GM10847 (cell line): ENCODE measurements around the gene B4GALNT3.

Experiments
- POLR2A ChIP-seq: IDR thresholded peaks from 2 replicates; pipeline ENCODE4 v1.6.1; 2011; ENCODE audit not compliant: insufficient read length; ENCODE audit errors: extremely low read depth

B4GALNT3 gene

GRCh38 chr12:462936-463705 is 3.4 kb downstream of the B4GALNT3 start:
- TF ChIP-seq POLR2A: no peak

GRCh38 chr12:464484-465267 is 4.9 kb downstream of the B4GALNT3 start:
- no peak for TF ChIP-seq POLR2A

- TF ChIP-seq POLR2A: no peak
Observed at GRCh38 chr12:466039-466438, 6.3 kb downstream of the B4GALNT3 start.

GRCh38 chr12:466762-467161 is 7.0 kb downstream of the B4GALNT3 start:
- no peak for TF ChIP-seq POLR2A

GRCh38 chr12:467591-467990 is 7.9 kb downstream of the B4GALNT3 start:
- no peak for TF ChIP-seq POLR2A

- no peak for TF ChIP-seq POLR2A
Observed at GRCh38 chr12:468671-469389, 9.1 kb downstream of the B4GALNT3 start.

- no peak for TF ChIP-seq POLR2A
Observed at GRCh38 chr12:470133-470532, 10.4 kb downstream of the B4GALNT3 start.

- TF ChIP-seq POLR2A: no peak
Observed at GRCh38 chr12:473198-473597, 13.5 kb downstream of the B4GALNT3 start.

- TF ChIP-seq POLR2A: no peak
Observed at GRCh38 chr12:473863-474577, 14.3 kb downstream of the B4GALNT3 start.

- TF ChIP-seq POLR2A: no peak
Observed at GRCh38 chr12:475286-475685, 15.5 kb downstream of the B4GALNT3 start.

- no peak for TF ChIP-seq POLR2A
Observed at GRCh38 chr12:479161-479560, 19.4 kb downstream of the B4GALNT3 start.

GRCh38 chr12:480831-481816 is 21.4 kb downstream of the B4GALNT3 start:
- no peak for TF ChIP-seq POLR2A

- no peak for TF ChIP-seq POLR2A
Observed at GRCh38 chr12:482061-482460, 22.3 kb downstream of the B4GALNT3 start.

GRCh38 chr12:484096-484495 is 24.4 kb downstream of the B4GALNT3 start:
- no peak for TF ChIP-seq POLR2A
